Measurements from ENCODE around the gene CAMK1D. TPM values are rescaled to one million over a fixed set of nuclear protein-coding genes. Genes with fewer than 3 reads are reported as not detected.
"Not testable (repeated sequence)": the region's sequence is repeated elsewhere in the genome, so short reads cannot be mapped to it uniquely, and the experiment has no call there.

CAMK1D gene
- polyA plus RNA-seq, 1 of the 3 experiments (the other 2 are of a cell fraction): 4.1 TPM

GRCh38 chr10:12542133-12542670 is 192.9 kb downstream of the CAMK1D start (continued):
- TF ChIP-seq, protein P1, sequence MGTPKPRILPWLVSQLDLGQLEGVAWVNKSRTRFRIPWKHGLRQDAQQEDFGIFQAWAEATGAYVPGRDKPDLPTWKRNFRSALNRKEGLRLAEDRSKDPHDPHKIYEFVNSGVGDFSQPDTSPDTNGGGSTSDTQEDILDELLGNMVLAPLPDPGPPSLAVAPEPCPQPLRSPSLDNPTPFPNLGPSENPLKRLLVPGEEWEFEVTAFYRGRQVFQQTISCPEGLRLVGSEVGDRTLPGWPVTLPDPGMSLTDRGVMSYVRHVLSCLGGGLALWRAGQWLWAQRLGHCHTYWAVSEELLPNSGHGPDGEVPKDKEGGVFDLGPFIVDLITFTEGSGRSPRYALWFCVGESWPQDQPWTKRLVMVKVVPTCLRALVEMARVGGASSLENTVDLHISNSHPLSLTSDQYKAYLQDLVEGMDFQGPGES (IDR thresholded peaks at IDR 0.05; ENCODE audit: low read depth, low read length): no peak
- TF ChIP-seq EP300 (IDR thresholded peaks at IDR 0.05; ENCODE audit: borderline replicate concordance in 1 of 2, low read depth in 1 of 2, low read length in 1 of 2) (no peak), USF2 (IDR thresholded peaks at IDR 0.05; ENCODE audit: borderline replicate concordance, low read depth, low read length) (no peak), JUND (IDR thresholded peaks at IDR 0.05) (no peak), MAX (IDR thresholded peaks at IDR 0.05; ENCODE audit: low read depth) (no peak), FOXM1 (IDR thresholded peaks at IDR 0.05; ENCODE audit: low read depth) (no peak), SMC3 (IDR thresholded peaks at IDR 0.05; ENCODE audit: low read depth, low read length) (no peak), NRF1 (IDR thresholded peaks at IDR 0.05; ENCODE audit: low read depth, low read length) (no peak), GABPA (IDR thresholded peaks at IDR 0.05; ENCODE audit: low read depth) (no peak), FOSL2 (IDR thresholded peaks at IDR 0.05; ENCODE audit: borderline replicate concordance, low read depth) (no peak), MEF2A (IDR thresholded peaks at IDR 0.05; ENCODE audit: borderline replicate concordance, low read depth) (no peak), TCF12 (IDR thresholded peaks at IDR 0.05) (no peak)

GRCh38 chr10:12543589-12543988 is 194.2 kb downstream of the CAMK1D start:
- Histone ChIP-seq H3K9ac (no peak overlapping the region), H4K20me1 (ENCODE audit: insufficient read depth) (no peaks in the 10 kb centered on the region), H2AFZ (ENCODE audit: low read depth) (no peak overlapping the region), H3K36me3 (replicated peaks in 1 of 2; ENCODE audit: control insufficient read depth in 1 of 2, insufficient read depth in 2 of 2, low read length in 1 of 2) (no peaks in the 10 kb centered on the region), H3K4me2 (no peak overlapping the region), H3K4me1 (ENCODE audit: control insufficient read depth in 1 of 2, insufficient read depth in 2 of 2, low read depth in 1 of 2, low read length in 1 of 2) (peaks cover 0 to 21% of the 10 kb centered on the region in 2 experiments; a peak in 2 of 4 replicates), H3K9me3 (no peaks in the 10 kb centered on the region), H3K9me2 (no peaks in the 10 kb centered on the region), H3K27me3 (ENCODE audit: insufficient read depth) (no peaks in the 10 kb centered on the region), H3F3A (replicated peaks; ENCODE audit: insufficient read depth) (peaks cover 7% of the 10 kb centered on the region), H3K27ac (ENCODE audit: low read depth in 2 of 2, low read length in 1 of 2) (no peak overlapping the region), H3K4me3 (ENCODE audit: low read depth in 2 of 2, low read length in 1 of 2) (no peak overlapping the region), H3K79me2 (ENCODE audit: insufficient read depth) (no peaks in the 10 kb centered on the region)
- CTCF ChIA-PET: no interaction called here
- no peak for DNase-seq
- POLR2A ChIA-PET: no interaction called here
- no peak for TF ChIP-seq GABPA (IDR thresholded peaks at IDR 0.05; ENCODE audit: low read depth)
- TF ChIP-seq TEAD4 (IDR thresholded peaks at IDR 0.05; ENCODE audit: borderline replicate concordance, insufficient read depth): no peak
- no peak for TF ChIP-seq ELF1 (IDR thresholded peaks at IDR 0.05)
- TF ChIP-seq EP300 (IDR thresholded peaks at IDR 0.05; ENCODE audit: borderline replicate concordance in 1 of 2, low read depth in 1 of 2, low read length in 1 of 2): no peak
- TF ChIP-seq CTCF (IDR thresholded peaks at IDR 0.05): no peak
- TF ChIP-seq SMC3 (IDR thresholded peaks at IDR 0.05; ENCODE audit: low read depth, low read length): no peak
- WGBS (ENCODE audit: low lambda C conversion rate): 95% methylated on average over 3 of the region's 3 CpGs

DNA sequence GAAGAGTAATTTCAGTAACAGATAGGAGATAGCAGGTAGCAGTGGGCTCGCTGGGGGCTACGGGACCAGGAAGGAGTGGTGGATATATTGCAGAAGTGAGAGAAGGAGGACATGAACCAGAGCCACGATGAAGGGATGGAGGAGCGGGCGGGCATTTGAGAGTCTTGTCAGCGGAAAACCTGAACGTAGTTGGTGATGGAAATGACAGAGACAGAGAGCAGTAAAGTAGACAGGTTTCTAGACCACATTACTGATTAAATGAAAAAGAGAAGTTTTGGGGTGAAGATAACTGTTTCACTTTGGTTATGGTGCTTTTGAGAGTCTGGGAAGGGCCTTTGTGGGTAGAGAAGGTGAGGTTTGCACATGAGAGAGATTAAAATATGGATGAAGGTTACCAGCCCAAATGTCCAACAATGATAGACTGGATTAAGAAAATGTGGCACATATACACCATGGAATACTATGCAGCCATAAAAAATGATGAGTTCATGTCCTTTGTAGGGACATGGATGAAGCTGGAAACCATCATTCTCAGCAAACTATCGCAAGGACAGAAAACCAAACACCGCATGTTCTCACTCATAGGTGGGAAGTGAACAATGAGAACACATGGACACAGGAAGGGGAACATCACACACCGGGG is 196.9 kb downstream of the CAMK1D start:
- H3K27ac ChIP-seq (ENCODE audit: low read depth in 2 of 2, low read length in 1 of 2); H3K36me3 ChIP-seq (replicated peaks in 1 of 2; ENCODE audit: control insufficient read depth in 1 of 2, insufficient read depth in 2 of 2, low read length in 1 of 2); CTCF ChIA-PET; H4K20me1 ChIP-seq (ENCODE audit: insufficient read depth); H3K79me2 ChIP-seq (ENCODE audit: insufficient read depth); DNase-seq; H3K4me1 ChIP-seq (ENCODE audit: control insufficient read depth in 1 of 2, insufficient read depth in 2 of 2, low read depth in 1 of 2, low read length in 1 of 2); H3K9ac ChIP-seq; POLR2A ChIA-PET; H3K9me2 ChIP-seq; H3K4me3 ChIP-seq (ENCODE audit: low read depth in 2 of 2, low read length in 1 of 2); H2AFZ ChIP-seq (ENCODE audit: low read depth); H3K27me3 ChIP-seq (ENCODE audit: insufficient read depth); H3K4me2 ChIP-seq; H3K9me3 ChIP-seq; H3F3A ChIP-seq (replicated peaks; ENCODE audit: insufficient read depth): not testable (repeated sequence)
- 94% methylated on average over 8 of the region's 10 CpGs for WGBS (ENCODE audit: low lambda C conversion rate)

All from SK-N-SH (cell line).